MCF 10A (cell line): ENCODE results near the gene COL28A1. TPM values are rescaled to one million over a fixed set of nuclear protein-coding genes. Genes with fewer than 3 reads are reported as not detected.

Experiments
- BruUV-seq: library from RNA; stranded (reverse); fragments of 400-500 nt; replicated peaks from 2 replicates; lab custom pipeline; 2021; lab: Mats Ljungman, UMichigan
- CTCF ChIA-PET: fragments of 300-600 bp; sonication (Branson Sonifier 250); formaldehyde crosslinking; extraction: SDS; loops from one replicate; lab custom pipeline; 2021; ENCODE audit warnings: antibody characterized with exemption, inconsistent platforms; lab: Yijun Ruan, JAX
- POLR2A ChIA-PET: fragments of 300-600, 350-650 bp; sonication (Branson Sonifier 250); formaldehyde crosslinking; extraction: SDS; loops from one replicate; lab custom pipeline; 2020; ENCODE audit warnings: antibody characterized with exemption, inconsistent platforms; lab: Yijun Ruan, JAX
- DNase-seq: peaks from one replicate; pipeline ENCODE4 v3.0.0-alpha.2; 2018; ENCODE audit not compliant: unreplicated experiment
- H3K27ac Mint-ChIP-seq: one replicate; pipeline ENCODE4 v1.8.0; 2022; ENCODE audit warnings: mild to moderate bottlenecking, low read depth, mixed read lengths; ENCODE audit not compliant: unreplicated experiment
- H3K27me3 Mint-ChIP-seq: one replicate; pipeline ENCODE4 v1.8.0; 2022; ENCODE audit warnings: mixed read lengths; ENCODE audit not compliant: insufficient read depth, unreplicated experiment
- H3K36me3 Mint-ChIP-seq: one replicate; pipeline ENCODE4 v1.8.0; 2022; ENCODE audit warnings: mild to moderate bottlenecking, moderate library complexity, mixed read lengths; ENCODE audit not compliant: insufficient read depth, unreplicated experiment
- H3K4me1 Mint-ChIP-seq: one replicate; pipeline ENCODE4 v1.8.0; 2022; ENCODE audit warnings: mixed read lengths; ENCODE audit not compliant: insufficient read depth, unreplicated experiment
- H3K4me3 Mint-ChIP-seq: one replicate; pipeline ENCODE4 v1.8.0; 2022; ENCODE audit warnings: mild to moderate bottlenecking, moderate library complexity, mixed read lengths; ENCODE audit not compliant: unreplicated experiment
- H3K9me3 Mint-ChIP-seq: one replicate; pipeline ENCODE4 v1.8.0; 2022; ENCODE audit warnings: mixed read lengths; ENCODE audit not compliant: unreplicated experiment
- intact Hi-C: fragments of 100-400 bp; cut with micrococcal nuclease; formaldehyde crosslinking; loops from 2 replicates; pipeline ENCODE4 v1.14.1; 2022
- total RNA-seq: library from RNA; stranded (reverse); gene quantifications from 2 replicates; pipeline ENCODE4 v1.2.3, GENCODE V29; 2022
- TF ChIP-seq, protein P1 (sequence below): fragments of 200-600 bp; IDR thresholded peaks from one replicate; pipeline ENCODE4 v1.8.0; 2022; ENCODE audit warnings: antibody characterized with exemption, mild to moderate bottlenecking; ENCODE audit not compliant: unreplicated experiment

The COL28A1 gene
- total RNA-seq, 1 experiment from 2014 or later: 0.96 TPM

DNA sequence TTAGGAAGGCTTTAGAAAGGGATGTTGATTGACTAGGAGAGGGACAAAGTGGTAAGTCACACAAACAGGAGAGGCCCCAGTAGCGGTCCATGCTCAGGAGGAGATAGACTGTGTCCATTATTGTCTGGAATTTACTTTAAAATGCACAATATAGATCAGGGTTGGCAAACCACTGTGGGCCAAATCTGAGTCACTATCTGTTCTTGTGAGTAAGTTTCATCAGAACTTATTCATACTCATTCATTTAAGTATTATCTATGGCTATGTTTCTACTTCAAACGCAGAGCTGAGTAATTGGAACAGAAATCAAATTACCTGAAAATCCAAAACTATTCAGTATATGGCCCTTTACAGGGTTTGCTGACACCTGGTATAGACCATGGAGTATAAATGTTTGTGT, 166.5 kb downstream of the COL28A1 start:
- Mint-ChIP-seq H3K36me3 (peaks cover 6% of the 10 kb centered on the region), H3K27me3 (no peaks in the 10 kb centered on the region), H3K4me1 (peaks cover 7% of the 10 kb centered on the region), H3K9me3 (no peaks in the 10 kb centered on the region), H3K4me3 (no peak overlapping the region), H3K27ac (no peak overlapping the region)
- intact Hi-C loops: no loop called here
- no TSS peak for BruUV-seq
- POLR2A ChIA-PET: no interaction called here
- CTCF ChIA-PET: no interaction called here
- TF ChIP-seq, protein P1, sequence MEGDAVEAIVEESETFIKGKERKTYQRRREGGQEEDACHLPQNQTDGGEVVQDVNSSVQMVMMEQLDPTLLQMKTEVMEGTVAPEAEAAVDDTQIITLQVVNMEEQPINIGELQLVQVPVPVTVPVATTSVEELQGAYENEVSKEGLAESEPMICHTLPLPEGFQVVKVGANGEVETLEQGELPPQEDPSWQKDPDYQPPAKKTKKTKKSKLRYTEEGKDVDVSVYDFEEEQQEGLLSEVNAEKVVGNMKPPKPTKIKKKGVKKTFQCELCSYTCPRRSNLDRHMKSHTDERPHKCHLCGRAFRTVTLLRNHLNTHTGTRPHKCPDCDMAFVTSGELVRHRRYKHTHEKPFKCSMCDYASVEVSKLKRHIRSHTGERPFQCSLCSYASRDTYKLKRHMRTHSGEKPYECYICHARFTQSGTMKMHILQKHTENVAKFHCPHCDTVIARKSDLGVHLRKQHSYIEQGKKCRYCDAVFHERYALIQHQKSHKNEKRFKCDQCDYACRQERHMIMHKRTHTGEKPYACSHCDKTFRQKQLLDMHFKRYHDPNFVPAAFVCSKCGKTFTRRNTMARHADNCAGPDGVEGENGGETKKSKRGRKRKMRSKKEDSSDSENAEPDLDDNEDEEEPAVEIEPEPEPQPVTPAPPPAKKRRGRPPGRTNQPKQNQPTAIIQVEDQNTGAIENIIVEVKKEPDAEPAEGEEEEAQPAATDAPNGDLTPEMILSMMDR: no peak
- DNase-seq: no peak

DNA sequence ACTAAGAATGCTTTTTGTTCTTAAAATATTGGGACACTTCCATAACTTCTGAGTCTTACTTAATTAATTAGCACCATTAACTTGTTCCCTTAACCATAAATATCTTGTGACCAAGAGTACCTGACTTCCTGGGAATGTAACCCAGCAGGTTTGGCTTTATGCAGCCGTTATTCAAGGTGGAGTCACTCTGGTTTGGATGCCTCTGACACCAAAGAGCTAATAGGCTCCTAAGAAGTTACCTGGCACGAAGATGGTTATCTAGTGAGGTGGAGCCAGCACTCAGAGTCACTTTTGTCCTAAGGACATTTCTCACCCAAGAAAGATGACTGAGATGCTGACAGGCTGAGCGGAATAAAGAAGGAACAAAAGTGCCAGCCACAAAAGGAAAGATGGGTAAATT, 181.0 kb downstream of the COL28A1 start:
- Mint-ChIP-seq H3K27ac (no peak overlapping the region), H3K4me1 (no peaks in the 10 kb centered on the region), H3K9me3 (no peaks in the 10 kb centered on the region), H3K36me3 (no peaks in the 10 kb centered on the region), H3K4me3 (no peak overlapping the region), H3K27me3 (no peaks in the 10 kb centered on the region)
- no peak for DNase-seq
- POLR2A ChIA-PET: no interaction called here
- no TSS peak for BruUV-seq
- intact Hi-C loops: loop anchor here (5.0 kb wide), 1 partner anchor 387 kb away; no protein-coding TSS in a partner anchor
- TF ChIP-seq, protein P1: no peak
- CTCF ChIA-PET: interaction anchor here (1.3 kb wide), 1 partner anchor 251 kb away, joined by 8 read pairs; no protein-coding TSS in a partner anchor

DNA sequence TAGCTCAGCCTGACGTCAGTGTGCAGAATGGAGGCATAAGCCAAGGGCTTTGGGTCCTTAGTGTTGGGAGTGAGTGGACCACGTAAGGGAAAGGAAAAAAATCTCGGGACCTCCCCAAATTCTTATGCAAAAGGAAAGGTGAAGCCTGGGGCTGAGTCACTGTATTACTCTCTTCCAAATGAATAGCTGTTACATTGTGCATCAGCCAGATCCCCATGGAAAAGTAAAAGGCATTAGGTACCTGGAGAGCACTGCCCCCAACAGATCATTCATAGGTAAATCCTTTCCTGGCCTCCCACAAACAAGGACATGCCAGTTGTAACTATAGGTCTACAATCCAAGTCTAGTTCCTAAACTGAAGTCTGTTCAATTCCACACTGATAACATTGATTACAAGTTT, 182.8 kb downstream of the COL28A1 start:
- TF ChIP-seq, protein P1: peak; percentile 24
- ChIA-PET CTCF (interaction anchor here (0.7 to 2.3 kb wide), 6 partner anchors 15 to 348 kb away, joined by 3 to 9 read pairs (median 6); no protein-coding TSS in a partner anchor), POLR2A (interaction anchor here (0.5 to 1.2 kb wide), 3 partner anchors 131 to 250 kb away, joined by 3 to 6 read pairs (median 3); no protein-coding TSS in a partner anchor)
- Mint-ChIP-seq H3K4me1 (no peaks in the 10 kb centered on the region), H3K36me3 (no peaks in the 10 kb centered on the region), H3K27ac (no peak overlapping the region), H3K27me3 (no peaks in the 10 kb centered on the region), H3K9me3 (no peaks in the 10 kb centered on the region), H3K4me3 (no peak overlapping the region)
- no TSS peak for BruUV-seq
- intact Hi-C loops: loop anchor here (1.0 to 5.0 kb wide), 3 partner anchors 171 to 386 kb away; partner anchors contain the start of gene C1GALT1
- peak; percentile 74 for DNase-seq

DNA sequence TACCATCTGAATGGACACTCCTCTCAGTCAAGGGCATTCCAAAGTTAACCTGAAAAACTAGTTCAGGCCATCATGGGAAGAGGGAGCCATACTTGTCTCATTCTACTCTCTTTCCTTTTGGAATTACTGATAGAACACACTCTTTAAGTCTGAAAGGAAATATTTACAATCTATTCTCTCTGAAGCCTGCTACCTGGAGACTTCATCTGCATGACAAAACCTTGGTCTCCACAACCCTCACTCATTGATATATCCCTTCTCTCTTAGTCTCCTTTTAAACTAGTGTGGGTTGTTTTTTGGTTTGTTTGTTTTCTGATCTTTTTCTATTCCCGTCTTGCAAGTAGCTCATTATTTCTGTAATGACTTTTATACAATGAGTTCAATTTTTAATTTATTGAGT, 183.8 kb downstream of the COL28A1 start:
- intact Hi-C loops: loop anchor here (5.0 kb wide), 1 partner anchor 385 kb away; no protein-coding TSS in a partner anchor
- TF ChIP-seq, protein P1: no peak
- DNase-seq: no peak
- Mint-ChIP-seq H3K9me3 (no peaks in the 10 kb centered on the region), H3K36me3 (no peaks in the 10 kb centered on the region), H3K4me3 (no peak overlapping the region), H3K27ac (no peak overlapping the region), H3K4me1 (no peaks in the 10 kb centered on the region), H3K27me3 (no peaks in the 10 kb centered on the region)
- BruUV-seq: no TSS peak
- POLR2A ChIA-PET: interaction anchor here (1.2 kb wide), 1 partner anchor 169 kb away, joined by 6 read pairs; no protein-coding TSS in a partner anchor
- CTCF ChIA-PET: interaction anchor here (1.2 to 2.3 kb wide), 4 partner anchors 49 to 252 kb away, joined by 3 to 9 read pairs (median 6); no protein-coding TSS in a partner anchor
